Activated effector memory CD4-positive, alpha-beta T cell treated with anti-CD3 and anti-CD28 coated beads, Interleukin-2, amount 50 U/mL, for 16 hours (primary cell): ENCODE measurements around the gene ARSD.
"Not testable (repeated sequence)": the region's sequence is repeated elsewhere in the genome, so short reads cannot be mapped to it uniquely, and the experiment has no call there.

ENCODE experiments used
- DNase-seq: peaks from one replicate; pipeline ENCODE4 v3.0.0-alpha.2; 2020

The ARSD gene, protein sequence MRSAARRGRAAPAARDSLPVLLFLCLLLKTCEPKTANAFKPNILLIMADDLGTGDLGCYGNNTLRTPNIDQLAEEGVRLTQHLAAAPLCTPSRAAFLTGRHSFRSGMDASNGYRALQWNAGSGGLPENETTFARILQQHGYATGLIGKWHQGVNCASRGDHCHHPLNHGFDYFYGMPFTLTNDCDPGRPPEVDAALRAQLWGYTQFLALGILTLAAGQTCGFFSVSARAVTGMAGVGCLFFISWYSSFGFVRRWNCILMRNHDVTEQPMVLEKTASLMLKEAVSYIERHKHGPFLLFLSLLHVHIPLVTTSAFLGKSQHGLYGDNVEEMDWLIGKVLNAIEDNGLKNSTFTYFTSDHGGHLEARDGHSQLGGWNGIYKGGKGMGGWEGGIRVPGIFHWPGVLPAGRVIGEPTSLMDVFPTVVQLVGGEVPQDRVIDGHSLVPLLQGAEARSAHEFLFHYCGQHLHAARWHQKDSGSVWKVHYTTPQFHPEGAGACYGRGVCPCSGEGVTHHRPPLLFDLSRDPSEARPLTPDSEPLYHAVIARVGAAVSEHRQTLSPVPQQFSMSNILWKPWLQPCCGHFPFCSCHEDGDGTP

DNA sequence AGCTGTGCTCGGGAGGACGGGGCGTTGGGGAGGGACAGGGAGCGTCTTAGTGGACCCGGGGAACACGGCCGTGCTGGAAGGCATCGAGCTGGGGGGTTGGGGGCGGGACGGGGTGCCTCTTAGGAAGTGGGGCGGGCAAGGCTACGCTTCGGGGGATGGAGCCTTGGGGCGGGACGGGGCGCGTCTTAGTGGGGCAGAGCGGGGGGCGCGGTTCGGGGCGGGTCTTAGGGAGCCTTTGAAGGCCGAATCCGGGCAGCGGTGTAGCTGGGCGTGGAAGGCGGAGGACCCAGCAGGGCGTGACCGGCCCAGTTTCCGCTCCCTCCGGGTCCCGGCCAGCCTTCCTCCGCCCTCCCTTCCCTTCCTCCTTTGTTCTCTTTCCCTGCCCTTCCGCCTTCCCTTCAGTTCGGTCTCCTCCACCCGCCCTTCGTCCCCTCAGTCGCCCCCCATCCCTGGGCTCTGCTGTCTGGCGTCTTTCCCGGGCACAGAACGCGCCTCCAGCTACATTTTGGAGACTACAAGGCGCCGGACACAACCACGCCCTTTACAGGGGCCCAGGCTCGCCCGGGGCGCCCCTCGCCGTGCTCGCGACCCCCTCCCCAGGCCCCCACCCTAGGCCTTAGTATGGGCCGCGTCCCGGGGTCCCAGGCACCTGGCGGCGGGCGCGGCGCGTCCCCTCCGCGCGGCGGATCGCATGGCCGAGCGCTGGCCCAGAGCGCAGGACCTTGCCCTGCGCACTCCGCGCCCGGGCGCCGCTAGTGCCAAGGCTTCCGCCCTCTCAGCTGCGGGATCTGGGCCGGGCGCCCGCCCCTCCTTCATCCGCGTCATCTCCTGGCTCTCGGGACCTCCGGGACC is at the start of gene ARSD:
Gene ARSD (minus strand): TSS at position 757 of the 852 bp plus-strand sequence. CDS start 64 bp downstream, at position 693.
- DNase-seq: peak; percentile 72

GRCh38 chrX:2978639-2979038 is 49.5 kb upstream of the ARSD start:
- not testable (repeated sequence) for DNase-seq

DNA sequence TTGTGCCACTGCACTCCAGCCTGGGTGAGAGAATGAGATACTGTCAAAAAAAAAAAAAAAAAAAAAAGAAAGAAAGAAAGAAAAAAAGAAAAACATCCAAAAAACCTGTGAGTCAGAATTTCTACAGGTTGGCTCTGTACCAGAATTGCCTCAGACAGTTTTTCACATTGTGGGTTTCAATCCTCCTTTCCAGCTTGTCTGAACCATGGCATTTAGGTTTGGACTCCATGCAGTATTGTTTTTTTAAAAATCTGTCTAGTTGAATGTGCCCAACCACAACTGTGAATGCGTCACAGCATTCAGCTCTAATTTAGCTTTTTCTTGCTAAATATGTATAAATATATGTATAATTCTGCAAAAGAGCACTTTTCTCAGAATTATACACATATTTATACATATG is 45.8 kb upstream of the ARSD start:
- DNase-seq: no peak

DNA sequence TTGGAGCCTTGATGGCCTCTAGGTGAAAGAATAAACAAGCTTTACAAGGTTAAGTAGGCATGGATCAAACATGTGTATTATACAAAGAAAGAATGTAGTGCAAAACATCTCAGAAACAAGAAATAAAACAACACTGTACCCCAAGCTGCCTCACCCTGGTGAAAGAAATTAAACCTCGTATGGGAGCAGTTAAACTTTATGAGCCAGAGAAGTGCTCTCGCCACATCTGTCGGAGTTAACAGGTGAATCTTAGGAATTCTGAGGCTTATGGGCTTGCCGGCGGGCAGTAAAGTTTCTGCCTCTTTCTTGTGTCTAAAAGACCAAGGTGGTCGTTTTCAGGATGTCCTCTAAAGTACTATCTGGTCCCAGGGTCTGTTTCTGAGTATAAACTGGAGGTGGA is 43.3 kb upstream of the ARSD start:
- DNase-seq: no peak

DNA sequence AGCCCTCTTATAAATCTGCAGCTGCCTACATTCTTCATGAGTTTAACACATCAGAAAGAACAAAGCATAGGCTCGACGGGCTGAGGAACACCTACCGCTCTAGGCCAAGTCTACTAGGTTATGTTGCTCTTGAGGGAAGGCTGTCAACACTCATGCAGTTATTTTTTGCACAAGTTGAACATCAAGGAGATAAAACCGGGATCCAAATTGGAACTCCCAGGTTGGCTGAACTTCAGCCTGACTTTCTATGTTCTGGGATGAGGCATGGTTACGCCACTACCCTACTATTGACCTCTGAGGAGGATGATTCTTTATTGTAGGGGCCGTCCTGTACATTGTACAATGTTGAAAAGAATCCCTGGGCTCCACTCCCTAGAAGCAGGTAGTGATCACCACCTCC is 39.9 kb upstream of the ARSD start:
- no peak for DNase-seq

DNA sequence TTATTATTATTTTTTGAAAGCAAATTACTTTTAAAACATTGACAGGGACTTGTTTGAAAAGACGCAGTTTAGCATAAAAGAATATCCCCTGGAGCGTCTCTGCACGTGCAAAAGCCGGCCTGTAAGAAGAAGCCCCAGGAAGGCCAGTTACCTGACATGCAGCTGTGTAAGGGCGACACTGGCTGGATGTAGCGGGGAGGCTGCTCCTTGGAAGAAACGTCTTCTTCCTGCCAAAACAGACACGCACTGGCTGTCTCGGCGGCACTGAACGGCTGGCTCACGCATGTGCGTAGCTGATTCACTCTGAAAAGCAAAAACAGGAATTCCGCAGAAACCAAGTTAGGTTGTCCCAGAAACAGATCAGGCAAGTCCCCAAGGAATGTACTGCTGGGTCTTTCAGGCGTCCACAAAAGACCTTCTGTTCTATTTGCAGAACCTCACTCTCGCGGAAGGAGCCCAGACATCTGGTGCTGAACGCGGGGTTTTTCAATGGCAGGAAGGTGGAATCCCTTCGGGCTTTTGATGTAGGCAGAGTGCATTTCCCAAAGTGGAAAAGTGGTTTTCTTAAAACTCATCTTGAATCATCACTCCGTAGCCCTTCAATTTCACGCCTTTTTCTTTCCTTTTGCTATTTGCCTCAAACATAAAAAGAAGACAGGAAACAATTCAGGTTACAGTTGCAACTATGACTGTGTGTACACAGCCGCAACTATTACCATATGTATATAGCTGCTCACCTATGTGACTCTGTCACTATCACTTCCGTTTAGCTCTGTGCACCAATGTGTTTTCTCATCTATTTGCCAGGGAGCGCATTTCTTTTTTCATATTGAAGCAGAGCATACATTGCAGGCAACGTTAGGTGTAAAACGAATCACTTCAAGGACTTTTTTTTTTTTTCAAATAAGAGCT is 39.1 kb upstream of the ARSD start:
- peak; percentile 55 for DNase-seq

DNA sequence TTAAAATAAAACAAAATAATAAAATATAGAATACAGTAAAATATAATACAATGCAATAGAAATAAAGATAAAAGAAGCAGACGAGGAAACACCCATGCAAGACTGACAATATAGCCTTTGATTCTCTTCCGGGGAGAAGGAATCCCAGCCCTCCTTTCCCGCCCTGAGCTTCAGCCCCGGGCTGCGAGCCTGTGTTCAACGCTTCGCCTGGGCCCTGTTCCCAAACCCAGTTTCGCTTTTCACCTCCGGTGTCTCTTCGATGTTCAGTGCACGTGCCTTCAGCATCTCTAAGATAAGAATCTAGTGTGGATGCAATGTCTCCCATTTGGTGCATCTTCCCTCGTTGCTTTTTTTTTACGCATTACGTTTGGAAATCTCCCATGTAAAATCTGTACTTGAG is 38.4 kb upstream of the ARSD start:
- no peak for DNase-seq

GRCh38 chrX:2967012-2967411 is 37.9 kb upstream of the ARSD start:
- DNase-seq: no peak

DNA sequence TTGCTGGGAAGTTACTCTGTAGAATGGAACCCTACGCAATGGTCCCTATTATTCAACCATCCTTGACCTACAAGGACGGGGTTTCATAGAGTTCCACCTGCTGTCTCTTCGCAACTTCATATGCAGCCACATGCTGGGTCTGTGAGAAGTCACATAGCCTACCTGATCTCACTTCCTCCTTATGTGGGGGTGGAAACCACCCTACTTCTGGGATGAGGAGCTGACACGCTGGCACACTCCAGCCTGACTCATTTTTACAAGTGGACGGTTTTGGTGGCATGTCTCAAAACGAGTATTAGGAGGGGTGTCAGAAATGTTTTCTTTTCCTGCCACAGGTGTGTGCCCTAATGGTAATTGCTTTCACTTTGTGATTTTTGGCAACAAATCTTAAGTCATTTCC is 36.8 kb upstream of the ARSD start:
- no peak for DNase-seq

DNA sequence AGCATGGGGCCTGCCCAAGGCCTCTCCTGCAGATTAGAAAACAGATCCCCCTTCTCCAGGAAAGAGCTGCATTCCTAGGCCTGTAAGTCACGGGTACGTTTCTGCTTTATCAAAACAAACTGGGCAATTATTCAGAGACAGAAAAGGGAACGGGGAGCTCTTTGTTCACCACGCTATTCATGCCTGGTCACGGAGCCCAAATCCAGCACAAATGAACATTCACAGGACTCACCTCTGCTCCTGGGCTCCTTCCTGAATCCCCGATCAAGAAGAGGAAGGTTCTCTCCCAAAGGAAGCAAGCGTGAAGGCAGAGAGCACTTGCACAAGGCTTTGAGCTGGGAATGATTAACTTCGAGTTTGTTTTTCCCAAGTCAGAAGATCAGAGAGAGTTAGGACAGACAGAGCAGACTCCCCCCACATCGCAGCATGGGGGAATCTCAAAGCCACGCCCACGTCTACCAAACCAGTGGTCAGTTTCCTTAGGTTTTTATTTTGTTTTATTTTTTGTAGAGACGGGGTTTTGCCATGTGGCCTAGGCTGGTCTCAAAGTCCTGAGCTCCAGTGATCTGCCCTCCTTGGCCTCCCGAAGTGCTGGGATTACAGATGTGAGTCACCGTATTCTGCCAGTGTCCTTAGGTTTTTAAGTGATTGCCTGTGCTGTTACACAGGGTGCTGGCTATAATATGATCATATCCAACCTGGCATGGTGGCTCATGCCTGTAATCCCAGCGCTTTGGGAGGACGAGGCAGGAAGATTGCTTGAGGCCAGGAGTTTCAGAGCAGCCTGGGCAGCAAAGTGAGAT is 35.1 kb upstream of the ARSD start:
- DNase-seq: not testable (repeated sequence)

GRCh38 chrX:2963449-2963848 is 34.3 kb upstream of the ARSD start:
- DNase-seq: not testable (repeated sequence)

DNA sequence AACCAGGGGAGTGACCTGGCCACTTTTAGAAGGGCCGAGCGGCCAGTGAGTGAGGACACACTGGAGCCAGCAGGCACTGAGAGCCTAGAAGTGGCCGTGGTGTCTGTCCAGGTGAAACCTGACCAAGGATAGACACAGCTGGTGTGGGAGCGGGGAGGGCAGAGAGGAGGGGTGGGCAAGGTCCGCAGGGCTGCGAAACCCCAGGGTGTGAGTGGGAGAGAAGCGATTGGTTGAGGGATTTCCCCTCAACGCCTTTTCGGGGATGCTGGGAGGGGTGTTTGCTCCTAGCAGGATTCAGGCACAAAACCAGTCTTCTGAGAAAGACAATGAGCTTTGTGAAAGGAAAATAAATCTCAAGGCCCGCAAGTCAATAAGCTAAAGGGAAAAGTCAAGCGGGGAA is 33.2 kb upstream of the ARSD start:
- no peak for DNase-seq

DNA sequence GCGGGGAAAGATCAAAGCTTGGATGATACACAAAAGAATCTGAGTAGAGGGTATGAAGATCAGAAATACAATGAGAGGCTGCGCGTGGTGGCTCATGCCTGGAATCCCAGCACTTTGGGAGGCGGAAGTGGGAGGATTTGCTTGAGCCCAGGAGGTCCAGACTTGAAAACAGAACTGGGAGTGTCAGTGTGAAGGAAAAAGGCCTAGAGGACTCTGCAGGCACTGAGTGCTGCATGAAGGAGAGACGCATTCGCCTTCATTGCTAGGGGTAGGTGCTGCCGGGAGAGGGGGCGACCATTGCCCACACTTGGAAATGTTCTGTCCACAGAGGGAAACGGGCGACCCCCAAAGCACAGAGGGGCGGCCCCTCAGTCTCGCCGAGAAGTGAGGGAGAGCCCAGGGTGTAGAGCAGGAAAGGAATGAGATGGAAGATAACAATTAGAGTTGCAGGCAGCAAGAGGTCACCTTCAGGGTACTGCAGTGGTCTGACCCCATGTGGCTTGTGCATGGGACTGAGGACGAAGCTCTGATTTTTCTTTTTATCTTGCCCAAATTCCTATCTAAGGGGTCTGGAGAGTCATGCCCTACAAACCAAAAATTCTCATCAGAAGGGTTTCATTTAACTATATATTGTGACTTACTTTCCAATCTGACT is 31.8 kb upstream of the ARSD start:
- no peak for DNase-seq

DNA sequence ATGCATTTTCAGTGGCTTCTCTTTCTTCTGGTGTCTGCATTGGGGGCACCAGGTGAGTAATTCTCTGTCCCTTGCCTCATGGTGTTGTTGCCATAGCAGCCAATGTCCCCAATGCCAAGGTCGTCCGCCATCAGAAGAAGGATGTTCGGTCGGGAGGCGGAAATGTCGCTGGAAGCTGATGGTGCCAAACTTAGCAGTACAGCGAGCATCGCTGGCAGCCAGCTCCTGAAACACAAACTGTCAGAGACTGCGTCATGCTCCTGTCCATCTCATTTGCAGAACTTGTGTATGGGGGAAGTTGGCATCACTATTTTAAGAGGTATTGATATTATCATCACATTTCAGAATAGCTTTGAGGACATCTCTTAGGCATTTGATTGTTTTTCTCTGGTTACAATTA is 29.1 kb upstream of the ARSD start:
- no peak for DNase-seq

GRCh38 chrX:2955838-2956237 is 26.7 kb upstream of the ARSD start:
- DNase-seq: no peak

DNA sequence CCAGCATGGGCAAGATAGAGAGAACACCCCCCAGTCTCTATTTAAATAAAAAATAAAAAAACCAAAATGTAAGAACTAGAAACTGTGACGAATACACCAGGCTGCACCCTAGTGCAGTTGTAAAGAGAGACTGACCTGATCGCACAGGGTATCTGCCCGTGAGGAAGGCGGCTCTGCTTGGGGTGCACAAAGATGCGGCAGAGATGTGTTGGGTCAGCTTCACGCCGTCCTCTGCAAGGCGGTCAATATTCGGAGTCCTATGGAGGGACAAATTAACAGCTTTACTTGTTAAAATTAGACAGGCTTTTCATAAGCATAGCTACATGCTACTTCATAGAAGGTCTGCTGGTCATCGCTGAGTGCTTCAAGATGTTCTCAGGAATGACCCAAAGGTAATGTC is 26.1 kb upstream of the ARSD start:
- no peak for DNase-seq

GRCh38 chrX:2954541-2954940 is 25.4 kb upstream of the ARSD start:
- no peak for DNase-seq

GRCh38 chrX:2937942-2938341 is 8.8 kb upstream of the ARSD start:
- DNase-seq: not testable (repeated sequence)

GRCh38 chrX:2934715-2935710 is 5.9 kb upstream of the ARSD start:
- DNase-seq: no peak
